Caco-2 (cell line): ENCODE measurements around the gene C19orf44. TPM values are rescaled to one million over a fixed set of nuclear protein-coding genes. Genes with fewer than 3 reads are reported as not detected.
A peak's percentile ranks its signal among the peaks of the same experiment; 100 is the strongest.

ENCODE experiments used
- BruUV-seq: library from RNA; stranded (reverse); fragments of 400-500 nt; replicated peaks from 2 replicates; lab custom pipeline; 2021; lab: Mats Ljungman, UMichigan
- CTCF ChIA-PET: fragments of 300-600 bp; sonication (Branson Sonifier 250); formaldehyde crosslinking; loops from one replicate; lab custom pipeline; 2022; ENCODE audit warnings: antibody characterized with exemption; lab: Charles Lee
- POLR2A ChIA-PET: fragments of 300-600 bp; sonication (Branson Sonifier 250); formaldehyde crosslinking; loops from one replicate; lab custom pipeline; 2022; ENCODE audit warnings: antibody characterized with exemption; lab: Charles Lee
- DNase-seq, 2 experiments: peaks; one replicate each; pipeline versions ENCODE4 v3.0.0 to v3.0.0-alpha.2; 2020 to 2022
- H3K27me3 ChIP-seq: replicated peaks from 2 replicates; pipeline ENCODE4 v1.6.0; 2011; ENCODE audit warnings: low read length; ENCODE audit not compliant: control insufficient read depth, insufficient read depth
- H3K36me3 ChIP-seq: 2 replicates; pipeline ENCODE4 v1.5.1; 2011; ENCODE audit warnings: low read length; ENCODE audit not compliant: control insufficient read depth, insufficient read depth
- H3K4me1 ChIP-seq: fragments of 250-450 bp; sonication (Bioruptor Pico); 2 replicates; pipeline ENCODE4 v1.5.1; 2020; ENCODE audit warnings: mild to moderate bottlenecking
- H3K4me3 ChIP-seq: 2 replicates; pipeline ENCODE4 v1.5.1; 2011; ENCODE audit warnings: low read depth, mild to moderate bottlenecking, control low read depth, low read length
- H3K9me3 ChIP-seq: fragments of 250-450 bp; sonication (Bioruptor Pico); 2 replicates; pipeline ENCODE4 v1.5.1; 2020; ENCODE audit warnings: mild to moderate bottlenecking, moderate library complexity
- H3K27ac Mint-ChIP-seq: one replicate; pipeline ENCODE4 v1.8.0; 2022; ENCODE audit warnings: mixed read lengths; ENCODE audit not compliant: unreplicated experiment
- H3K27me3 Mint-ChIP-seq: one replicate; pipeline ENCODE4 v1.8.0; 2022; ENCODE audit warnings: mixed read lengths; ENCODE audit not compliant: insufficient read depth, unreplicated experiment
- H3K36me3 Mint-ChIP-seq: one replicate; pipeline ENCODE4 v1.8.0; 2022; ENCODE audit warnings: mild to moderate bottlenecking, mixed read lengths; ENCODE audit not compliant: insufficient read depth, unreplicated experiment
- H3K4me1 Mint-ChIP-seq: one replicate; pipeline ENCODE4 v1.8.0; 2022; ENCODE audit warnings: low read depth, mixed read lengths; ENCODE audit not compliant: unreplicated experiment
- H3K4me3 Mint-ChIP-seq: one replicate; pipeline ENCODE4 v1.8.0; 2022; ENCODE audit warnings: mild to moderate bottlenecking, moderate library complexity, mixed read lengths; ENCODE audit not compliant: unreplicated experiment
- H3K9me3 Mint-ChIP-seq: one replicate; pipeline ENCODE4 v1.8.0; 2022; ENCODE audit warnings: mixed read lengths; ENCODE audit not compliant: unreplicated experiment
- intact Hi-C: fragments of 100-400 bp; cut with micrococcal nuclease; formaldehyde crosslinking; loops from one replicate; pipeline ENCODE4 v1.10.0; 2022; ENCODE audit not compliant: unreplicated experiment
- total RNA-seq: library from RNA; stranded (reverse); gene quantifications from 2 replicates; pipeline ENCODE4 v1.2.3, GENCODE V29; 2022
- TF ChIP-seq, protein P1 (sequence below), 2 experiments: fragments of 200-600 bp in 1 of 2; IDR thresholded peaks; 1 replicate in 1 of 2; 2 replicates in 1 of 2; pipeline versions ENCODE4 v1.5.1 to v1.8.0; 2011 to 2022; ENCODE audit warnings: antibody characterized with exemption in 1 of 2, control low read depth in 1 of 2, inconsistent platforms in 1 of 2, low read depth in 1 of 2, low read length in 1 of 2, mild to moderate bottlenecking in 1 of 2, moderate library complexity in 1 of 2; ENCODE audit not compliant: insufficient read depth in 1 of 2, severe bottlenecking in 1 of 2, unreplicated experiment in 1 of 2

Gene C19orf44
- total RNA-seq, 1 experiment from 2014 or later = 3.4 TPM

DNA sequence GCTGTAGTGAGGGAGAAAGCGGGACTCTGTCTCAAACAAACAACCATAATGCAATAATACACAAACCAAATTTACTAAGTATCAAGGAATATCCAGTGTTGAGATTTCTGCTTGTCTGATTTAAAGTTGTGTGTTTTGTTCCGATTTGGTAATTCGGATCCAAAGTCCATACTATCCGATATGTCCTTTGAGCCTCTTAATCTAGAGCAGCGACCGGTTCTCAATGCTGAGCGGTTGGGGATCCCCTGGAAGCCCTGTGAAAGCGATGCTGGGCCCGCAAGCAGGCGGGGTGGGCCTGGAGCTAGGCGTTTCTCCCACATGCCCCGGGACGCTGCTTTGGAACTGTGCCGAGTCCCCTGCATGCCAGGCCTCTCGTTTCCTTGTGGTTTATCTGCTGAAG lies 20.2 kb downstream of the C19orf44 start:
- H3K36me3 Mint-ChIP-seq = peaks cover 57% of the 10 kb centered on the region
- CTCF ChIA-PET = no interaction called here

DNA sequence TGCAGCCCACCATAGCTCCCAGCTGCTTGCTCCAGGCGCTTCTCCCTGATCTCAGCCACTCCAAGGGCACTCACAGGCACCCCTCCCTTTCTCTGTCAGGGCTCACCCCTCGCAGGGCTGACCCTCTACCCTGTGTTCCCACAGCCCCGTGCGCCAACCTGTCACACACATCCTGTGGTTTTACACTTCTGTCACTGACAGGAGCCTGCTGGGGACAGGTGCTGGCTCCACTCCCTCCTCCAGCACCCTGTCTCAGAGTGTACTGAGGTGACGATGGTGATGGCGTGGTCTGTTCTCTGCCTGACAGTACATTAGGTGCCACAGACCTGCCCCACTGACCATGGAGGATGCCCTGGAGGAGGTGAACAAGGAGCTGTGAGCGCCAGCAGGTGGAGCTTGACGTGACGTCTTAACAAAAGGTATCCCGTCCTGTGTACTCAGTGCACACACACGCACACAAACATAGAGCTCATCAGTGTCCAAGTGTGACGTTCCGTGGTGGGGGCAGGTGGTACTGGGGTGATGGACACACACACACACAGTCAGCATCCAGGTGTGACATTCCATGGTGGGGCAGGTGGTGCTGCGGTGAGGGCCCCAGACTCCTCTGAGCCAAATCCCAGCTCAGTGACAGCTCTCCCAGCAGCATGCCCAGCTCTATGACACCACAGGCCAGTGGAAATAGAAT lies 20.9 kb downstream of the C19orf44 start:
- no peak overlapping the region for H3K4me3 Mint-ChIP-seq
- Histone ChIP-seq H3K36me3 (peaks cover 2% of the 10 kb centered on the region; the same call in 1 of the 2 replicates), H3K4me1 (no peaks in the 10 kb centered on the region), H3K9me3 (no peaks in the 10 kb centered on the region), H3K27me3 (no peaks in the 10 kb centered on the region), H3K4me3 (no peak overlapping the region)
- ChIA-PET POLR2A (interaction anchor here (0.5 kb wide), 1 partner anchor 26 kb away, joined by 3 read pairs; no protein-coding TSS in a partner anchor), CTCF (interaction anchor here (0.6 to 1.1 kb wide), 3 partner anchors 67 to 208 kb away, joined by 3 read pairs; no protein-coding TSS in a partner anchor)
- H3K27me3 Mint-ChIP-seq = no peaks in the 10 kb centered on the region
- no peak overlapping the region for H3K27ac Mint-ChIP-seq
- peaks cover 64% of the 10 kb centered on the region for H3K36me3 Mint-ChIP-seq
- TF ChIP-seq, protein P1, sequence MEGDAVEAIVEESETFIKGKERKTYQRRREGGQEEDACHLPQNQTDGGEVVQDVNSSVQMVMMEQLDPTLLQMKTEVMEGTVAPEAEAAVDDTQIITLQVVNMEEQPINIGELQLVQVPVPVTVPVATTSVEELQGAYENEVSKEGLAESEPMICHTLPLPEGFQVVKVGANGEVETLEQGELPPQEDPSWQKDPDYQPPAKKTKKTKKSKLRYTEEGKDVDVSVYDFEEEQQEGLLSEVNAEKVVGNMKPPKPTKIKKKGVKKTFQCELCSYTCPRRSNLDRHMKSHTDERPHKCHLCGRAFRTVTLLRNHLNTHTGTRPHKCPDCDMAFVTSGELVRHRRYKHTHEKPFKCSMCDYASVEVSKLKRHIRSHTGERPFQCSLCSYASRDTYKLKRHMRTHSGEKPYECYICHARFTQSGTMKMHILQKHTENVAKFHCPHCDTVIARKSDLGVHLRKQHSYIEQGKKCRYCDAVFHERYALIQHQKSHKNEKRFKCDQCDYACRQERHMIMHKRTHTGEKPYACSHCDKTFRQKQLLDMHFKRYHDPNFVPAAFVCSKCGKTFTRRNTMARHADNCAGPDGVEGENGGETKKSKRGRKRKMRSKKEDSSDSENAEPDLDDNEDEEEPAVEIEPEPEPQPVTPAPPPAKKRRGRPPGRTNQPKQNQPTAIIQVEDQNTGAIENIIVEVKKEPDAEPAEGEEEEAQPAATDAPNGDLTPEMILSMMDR (IDR thresholded peaks at IDR 0.05; ENCODE audit: insufficient read depth in 1 of 2, low read depth in 1 of 2, low read length in 1 of 2, severe bottlenecking in 1 of 2, unreplicated experiment in 1 of 2) = no peak
- H3K9me3 Mint-ChIP-seq = no peaks in the 10 kb centered on the region
- BruUV-seq = no TSS peak
- H3K4me1 Mint-ChIP-seq = no peaks in the 10 kb centered on the region
- no peak for DNase-seq
- intact Hi-C loops = no loop called here

More for the DNA sequence above, 20.2 kb downstream of the C19orf44 start:
- Mint-ChIP-seq H3K4me1 (no peaks in the 10 kb centered on the region), H3K27ac (no peak overlapping the region), H3K27me3 (no peaks in the 10 kb centered on the region), H3K9me3 (no peaks in the 10 kb centered on the region), H3K4me3 (no peak overlapping the region)
- no peaks in the 10 kb centered on the region for H3K9me3 ChIP-seq
- no peaks in the 10 kb centered on the region for H3K4me1 ChIP-seq
- H3K36me3 ChIP-seq = peaks cover 2% of the 10 kb centered on the region; the same call in 1 of the 2 replicates
- H3K4me3 ChIP-seq = no peak overlapping the region
- BruUV-seq = no TSS peak
- H3K27me3 ChIP-seq = no peaks in the 10 kb centered on the region
- intact Hi-C loops = no loop called here
- POLR2A ChIA-PET = no interaction called here
- DNase-seq = no peak
- TF ChIP-seq, protein P1 (IDR thresholded peaks at IDR 0.05; ENCODE audit: insufficient read depth in 1 of 2, low read depth in 1 of 2, low read length in 1 of 2, severe bottlenecking in 1 of 2, unreplicated experiment in 1 of 2) = no peak

DNA sequence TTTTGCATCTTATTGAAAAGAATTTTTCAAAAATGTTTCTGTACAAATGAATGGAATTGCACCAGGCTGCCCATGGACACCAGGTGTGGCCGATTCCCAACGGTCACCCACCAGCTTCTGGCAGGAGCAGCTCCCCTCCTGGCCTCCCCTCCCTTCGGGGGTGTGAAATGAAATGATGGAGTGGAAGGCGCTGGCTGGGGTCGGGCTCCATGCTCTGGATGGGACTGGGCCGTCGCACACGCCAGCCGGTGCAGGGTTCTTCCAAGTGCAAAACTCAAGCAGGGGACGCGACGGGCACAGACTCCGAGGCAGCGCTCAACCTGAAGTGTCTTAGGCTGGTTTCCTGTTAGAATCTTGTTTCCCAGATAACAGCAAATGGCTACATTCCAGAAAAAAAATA lies 21.9 kb downstream of the C19orf44 start:
- Histone ChIP-seq H3K4me1 (no peaks in the 10 kb centered on the region), H3K4me3 (no peak overlapping the region), H3K36me3 (peaks cover 2% of the 10 kb centered on the region; the same call in 1 of the 2 replicates), H3K27me3 (no peaks in the 10 kb centered on the region), H3K9me3 (no peaks in the 10 kb centered on the region)
- Mint-ChIP-seq H3K9me3 (no peaks in the 10 kb centered on the region), H3K36me3 (peaks cover 74% of the 10 kb centered on the region), H3K4me3 (no peak overlapping the region), H3K4me1 (no peaks in the 10 kb centered on the region), H3K27ac (no peak overlapping the region), H3K27me3 (no peaks in the 10 kb centered on the region)
- ChIA-PET POLR2A (no interaction called here), CTCF (interaction anchor here (1.1 kb wide), 1 partner anchor 76 kb away, joined by 3 read pairs; no protein-coding TSS in a partner anchor)
- DNase-seq = no peak
- BruUV-seq = TSS peak; percentile 87
- TF ChIP-seq, protein P1 (IDR thresholded peaks at IDR 0.05; ENCODE audit: insufficient read depth in 1 of 2, low read depth in 1 of 2, low read length in 1 of 2, severe bottlenecking in 1 of 2, unreplicated experiment in 1 of 2) = no peak
- intact Hi-C loops = no loop called here
